Adipose tissue (tissue), 3 donors: ENCODE data around the gene ESPNL. TPM values are rescaled to one million over a fixed set of nuclear protein-coding genes. Genes with fewer than 3 reads are reported as not detected.

Source experiments
- H3K27ac ChIP-seq: one replicate; pipeline ENCODE4 v1.5.1; 2013; ENCODE audit warnings: low read depth, low read length
- WGBS, 3 donors: extraction: QIAGEN DNeasy Blood & Tissue Kit; methylation state at CpG; one replicate each; pipeline ENCODE4 v1.1.7; 2013; 5-methylcytosine and 5-hydroxymethylcytosine counted together
- polyA plus RNA-seq, 3 donors: library from polyadenylated mRNA; stranded (reverse); fragments of 200-250 nt; gene quantifications; one replicate each; pipeline ENCODE4 v1.2.3, GENCODE V29; 2013
- donor health status: healthy with polysubstance abuse.
- donor health status: Bipolar disorder and iron deficiency.
- donor health status: healthy.

Gene ESPNL
- polyA plus RNA-seq, 3 donors = 0.04 to 0.67 (median 0.06) TPM

DNA sequence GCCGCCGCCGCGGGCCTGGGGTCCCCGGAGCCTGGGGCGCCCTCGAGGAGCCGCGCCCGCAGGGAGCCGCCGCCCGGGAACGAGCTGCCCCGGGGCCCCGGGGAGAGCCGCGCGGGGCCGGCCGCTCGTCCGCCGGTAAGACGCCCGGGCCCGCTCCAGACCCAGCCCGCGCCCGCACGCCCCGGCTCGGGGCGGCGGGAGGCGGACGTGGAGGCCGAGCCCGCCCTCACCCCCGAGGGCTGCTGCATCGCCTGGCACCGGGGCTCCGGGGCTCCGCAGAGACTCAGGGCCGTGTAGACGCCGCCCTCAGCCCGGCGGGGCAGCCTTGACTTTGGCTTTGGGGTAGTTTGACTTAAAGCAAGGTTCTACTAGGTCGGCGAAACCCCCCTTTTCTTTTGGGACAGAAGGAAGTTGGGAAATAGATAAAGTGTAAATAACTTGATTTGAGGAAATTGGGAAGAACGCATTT lies 59.0 kb downstream of the ESPNL start:
- no peak overlapping the region for H3K27ac ChIP-seq
- 2 to 4% (median 2%) methylated on average over 32 to 52 of the region's 52 CpGs for WGBS, 3 donors

GRCh38 chr2:238159661-238160205 lies 59.6 kb downstream of the ESPNL start:
- no peak overlapping the region for H3K27ac ChIP-seq
- 41 to 67% (median 44%) methylated on average over 10 of the region's 10 CpGs for WGBS, 3 donors

- 50 to 74% (median 60%) methylated on average over 20 to 23 of the region's 23 CpGs for WGBS, 3 donors
- H3K27ac ChIP-seq = no peak overlapping the region
Observed at GRCh38 chr2:238160206-238161129, 60.3 kb downstream of the ESPNL start.

DNA sequence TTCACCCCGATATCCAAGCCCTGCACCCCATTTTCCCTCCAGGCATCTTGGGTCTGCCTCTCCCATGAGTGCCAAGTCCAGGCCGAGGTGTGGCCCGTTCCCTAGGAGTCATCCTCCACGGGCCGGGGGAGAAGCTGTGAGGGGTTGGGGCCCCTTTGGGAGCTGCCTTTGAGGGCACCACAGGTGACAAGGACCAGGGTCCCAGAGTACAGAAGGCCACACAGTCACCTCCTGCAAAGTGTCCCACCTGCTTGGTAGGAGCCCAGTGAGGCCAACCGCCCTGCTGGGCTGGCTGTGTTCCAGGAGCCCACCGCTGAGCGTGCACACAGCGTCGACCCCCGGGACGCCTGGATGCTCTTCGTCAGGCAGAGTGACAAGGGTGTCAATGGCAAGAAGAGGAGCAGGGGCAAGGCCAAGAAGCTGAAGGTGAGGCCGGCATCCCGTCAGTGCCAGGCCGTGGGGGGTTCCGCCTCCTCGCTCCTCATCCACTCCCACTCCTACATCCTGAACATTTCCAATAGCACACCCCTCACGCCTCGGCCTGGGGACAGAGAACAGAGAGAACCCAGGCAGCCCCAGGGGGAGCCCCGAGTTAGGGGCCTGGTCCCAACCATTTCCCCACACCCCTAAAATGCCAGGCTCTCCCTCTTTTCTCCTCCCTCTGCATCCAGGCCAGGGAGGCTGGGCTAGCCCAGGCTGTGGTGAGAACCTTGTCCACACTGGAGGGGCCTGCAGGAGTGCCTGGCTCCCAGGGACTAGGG lies 61.3 kb downstream of the ESPNL start:
- 88 to 96% (median 89%) methylated on average over 18 to 21 of the region's 21 CpGs for WGBS, 3 donors
- H3K27ac ChIP-seq = no peak overlapping the region

DNA sequence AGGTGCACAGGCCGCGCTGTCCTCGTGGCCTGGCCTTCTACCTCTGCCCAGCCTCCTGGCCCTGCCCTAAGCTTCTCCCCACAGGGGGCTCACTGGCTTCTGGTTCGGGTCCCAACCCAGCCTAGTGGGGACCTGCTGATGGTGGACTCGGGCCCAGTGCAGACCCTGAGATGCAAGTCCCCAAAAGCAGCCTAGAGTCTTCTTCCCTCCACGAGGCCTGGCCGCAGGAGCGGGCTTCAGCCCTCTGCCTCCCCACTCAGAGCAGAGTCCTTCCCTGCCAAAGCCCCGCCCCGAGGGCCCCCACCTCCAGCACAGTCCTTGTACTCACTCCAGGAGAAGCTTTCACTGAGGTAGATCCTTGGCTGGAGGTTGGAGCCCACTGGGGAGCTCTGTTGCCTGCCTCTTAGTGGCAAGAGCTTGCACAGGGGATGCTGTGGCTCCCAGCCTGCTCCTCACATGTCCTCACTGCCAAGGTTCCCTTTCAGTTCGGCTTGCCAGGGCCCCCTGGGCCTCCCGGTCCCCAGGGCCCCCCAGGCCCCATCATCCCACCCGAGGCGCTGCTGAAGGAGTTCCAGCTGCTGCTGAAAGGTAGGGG lies 62.2 kb downstream of the ESPNL start:
- 84 to 90% (median 87%) methylated on average over 14 of the region's 14 CpGs for WGBS, 3 donors
- no peak overlapping the region for H3K27ac ChIP-seq

GRCh38 chr2:238162846-238163441 lies 62.8 kb downstream of the ESPNL start:
- 62 to 67% (median 67%) methylated on average over 15 of the region's 15 CpGs for WGBS, 3 donors
- no peak overlapping the region for H3K27ac ChIP-seq

GRCh38 chr2:238163481-238164198 lies 63.5 kb downstream of the ESPNL start:
- H3K27ac ChIP-seq = no peak overlapping the region
- WGBS, 3 donors = 3 to 8% (median 4%) methylated on average over 69 to 95 of the region's 95 CpGs

DNA sequence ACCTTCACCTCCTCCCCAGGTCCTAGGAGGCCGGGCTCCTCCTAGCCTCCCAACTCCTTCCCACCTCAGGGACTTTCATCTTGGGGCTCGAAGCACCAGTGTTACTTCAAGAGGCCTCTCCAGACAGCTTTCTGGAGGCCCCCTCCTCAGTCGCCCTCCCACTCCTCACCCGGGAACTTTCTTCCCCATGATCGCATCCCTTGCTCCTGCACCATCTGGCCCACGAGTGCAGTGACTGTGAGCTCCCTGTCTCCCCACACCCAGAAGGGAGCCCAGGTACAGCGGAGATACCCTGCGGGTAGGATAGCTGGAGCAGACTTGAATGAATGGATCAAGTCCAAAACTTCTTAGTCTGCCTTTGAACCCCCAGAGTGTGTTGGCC lies 64.8 kb downstream of the ESPNL start:
- WGBS, 3 donors = 92 to 97% (median 96%) methylated on average over 8 of the region's 8 CpGs

GRCh38 chr2:238165288-238165921 lies 65.3 kb downstream of the ESPNL start:
- WGBS, 3 donors = 90 to 95% (median 92%) methylated on average over 12 of the region's 12 CpGs
- no peak overlapping the region for H3K27ac ChIP-seq

More for the DNA sequence above, 64.8 kb downstream of the ESPNL start:
- no peak overlapping the region for H3K27ac ChIP-seq

GRCh38 chr2:238166391-238167343 lies 66.5 kb downstream of the ESPNL start:
- 69 to 87% (median 86%) methylated on average over 24 of the region's 24 CpGs for WGBS, 3 donors
- H3K27ac ChIP-seq = no peak overlapping the region

GRCh38 chr2:238167344-238167715 lies 67.2 kb downstream of the ESPNL start:
- WGBS, 3 donors = 80 to 95% (median 91%) methylated on average over 7 of the region's 7 CpGs
- no peak overlapping the region for H3K27ac ChIP-seq

DNA sequence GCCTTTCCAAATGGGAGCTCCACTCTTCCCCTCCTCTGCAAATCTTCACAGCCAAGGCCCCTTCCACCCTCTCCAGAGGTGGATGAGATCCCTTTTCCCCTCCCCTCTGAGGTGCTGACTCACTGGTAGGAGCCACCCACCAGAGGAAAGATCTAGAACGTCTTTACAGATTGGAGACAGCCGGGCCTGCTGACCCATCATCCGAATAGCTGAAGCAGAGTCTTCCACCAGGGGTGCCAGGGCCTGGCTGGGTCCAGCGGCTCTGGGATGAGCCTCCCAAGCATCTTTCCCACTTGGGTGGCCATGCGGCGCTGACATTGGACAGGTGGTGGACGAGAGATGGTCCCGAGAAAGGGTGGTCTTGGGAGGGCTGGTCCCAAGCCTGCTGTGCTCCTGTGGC lies 67.6 kb downstream of the ESPNL start:
- H3K27ac ChIP-seq = no peak overlapping the region
- WGBS, 3 donors = 76 to 83% (median 80%) methylated on average over 8 of the region's 8 CpGs

DNA sequence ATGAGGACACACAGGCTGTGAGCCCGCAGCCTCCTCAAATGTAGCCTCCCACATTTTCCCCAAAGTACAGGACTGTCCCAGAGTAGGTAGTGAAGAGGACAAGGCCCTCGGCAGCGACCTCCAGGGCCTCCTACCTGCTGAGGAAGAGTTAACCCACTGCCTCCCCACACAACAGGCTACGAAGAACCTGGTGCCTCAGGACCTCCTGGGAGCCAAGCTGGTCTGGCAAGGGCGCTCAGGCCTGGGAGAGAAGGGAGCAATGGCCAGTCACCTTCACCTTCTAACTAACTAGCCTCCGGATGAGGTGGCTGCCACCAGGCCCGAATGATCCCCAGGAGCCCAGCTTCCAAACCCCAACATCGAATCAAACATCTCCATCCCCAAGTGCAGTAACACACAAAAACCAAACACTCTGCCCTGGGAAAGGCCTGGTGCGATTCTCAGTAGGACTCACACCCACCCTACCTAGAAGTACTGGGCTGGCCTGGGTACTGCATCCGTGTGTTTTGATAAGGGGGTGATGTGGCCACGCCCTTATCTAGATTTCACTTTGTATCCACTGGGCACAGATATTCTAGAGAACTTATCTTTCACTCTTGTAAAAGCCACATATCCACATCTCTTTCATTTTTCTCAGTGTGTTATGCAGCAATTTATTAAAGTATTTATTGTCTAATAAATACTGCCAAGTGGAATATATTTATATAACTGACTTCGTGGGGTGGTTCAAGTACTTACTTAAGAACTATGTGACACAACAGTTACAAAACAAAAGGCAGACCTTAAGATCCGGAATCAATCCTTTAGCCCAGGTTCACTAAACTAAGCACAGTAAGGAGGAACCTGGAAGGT lies 68.3 kb downstream of the ESPNL start:
- 88 to 91% (median 88%) methylated on average over 13 of the region's 13 CpGs for WGBS, 3 donors

GRCh38 chr2:238169048-238169707 lies 69.0 kb downstream of the ESPNL start:
- H3K27ac ChIP-seq = no peak overlapping the region
- WGBS, 3 donors = 56 to 61% (median 56%) methylated on average over 6 of the region's 6 CpGs

More for the DNA sequence above, 68.3 kb downstream of the ESPNL start:
- H3K27ac ChIP-seq = no peak overlapping the region

DNA sequence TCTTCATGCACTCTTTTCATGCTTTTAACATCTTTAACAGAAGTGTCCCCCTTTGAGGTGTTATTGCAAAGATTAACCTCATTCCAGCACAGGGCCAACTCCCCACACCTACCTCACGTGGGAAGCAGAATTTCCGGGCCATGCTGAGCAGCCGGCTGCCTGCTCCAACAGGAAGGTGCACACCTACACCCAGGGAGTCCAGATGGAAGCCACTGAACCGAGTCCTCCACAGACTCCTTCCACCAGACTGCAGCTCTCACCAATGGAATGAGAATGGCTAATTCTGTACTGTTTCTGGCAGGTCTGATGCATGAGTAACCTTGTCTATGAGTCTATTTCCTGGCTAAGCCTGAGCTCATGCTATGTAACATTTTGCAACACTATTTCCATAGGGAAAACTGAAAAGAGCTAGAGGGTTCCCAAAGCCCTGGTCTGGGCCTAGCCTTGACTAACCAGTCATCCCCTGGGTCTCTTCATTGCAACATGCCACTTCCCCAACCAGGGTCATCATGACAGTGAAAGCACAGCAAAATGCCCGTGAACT lies 69.6 kb downstream of the ESPNL start:
- WGBS, 3 donors = 52 to 75% (median 68%) methylated on average over 5 of the region's 5 CpGs
- no peak overlapping the region for H3K27ac ChIP-seq
